Amniotic stem cell (primary cell): ENCODE results near the gene ZBTB8OS.

ENCODE experiments used
- DNase-seq: peaks from one replicate; lab custom pipeline; 2025; lab: John Stamatoyannopoulos, UW

Gene ZBTB8OS

DNA sequence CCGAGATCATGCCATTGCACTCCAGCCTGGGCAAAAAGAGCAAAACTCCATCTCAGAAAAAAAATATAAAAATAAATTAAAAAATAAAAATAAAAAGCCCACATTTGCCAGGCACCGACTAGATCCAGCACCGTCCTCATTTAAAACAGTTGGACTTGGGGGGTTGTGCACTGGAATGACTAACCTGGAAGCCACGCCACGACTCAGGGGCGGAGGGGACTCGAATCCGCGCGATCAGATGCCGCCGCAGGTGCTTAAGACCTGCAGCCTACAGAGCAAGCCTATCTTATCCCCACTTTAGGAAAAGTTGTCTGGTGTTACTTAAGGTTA lies 38.5 kb downstream of the ZBTB8OS start:
- no peak for DNase-seq

- DNase-seq: no peak
Measured at GRCh38 chr1:32609180-32609579, 41.2 kb downstream of the ZBTB8OS start.

GRCh38 chr1:32606565-32607371 lies 43.6 kb downstream of the ZBTB8OS start:
- no peak for DNase-seq

DNA sequence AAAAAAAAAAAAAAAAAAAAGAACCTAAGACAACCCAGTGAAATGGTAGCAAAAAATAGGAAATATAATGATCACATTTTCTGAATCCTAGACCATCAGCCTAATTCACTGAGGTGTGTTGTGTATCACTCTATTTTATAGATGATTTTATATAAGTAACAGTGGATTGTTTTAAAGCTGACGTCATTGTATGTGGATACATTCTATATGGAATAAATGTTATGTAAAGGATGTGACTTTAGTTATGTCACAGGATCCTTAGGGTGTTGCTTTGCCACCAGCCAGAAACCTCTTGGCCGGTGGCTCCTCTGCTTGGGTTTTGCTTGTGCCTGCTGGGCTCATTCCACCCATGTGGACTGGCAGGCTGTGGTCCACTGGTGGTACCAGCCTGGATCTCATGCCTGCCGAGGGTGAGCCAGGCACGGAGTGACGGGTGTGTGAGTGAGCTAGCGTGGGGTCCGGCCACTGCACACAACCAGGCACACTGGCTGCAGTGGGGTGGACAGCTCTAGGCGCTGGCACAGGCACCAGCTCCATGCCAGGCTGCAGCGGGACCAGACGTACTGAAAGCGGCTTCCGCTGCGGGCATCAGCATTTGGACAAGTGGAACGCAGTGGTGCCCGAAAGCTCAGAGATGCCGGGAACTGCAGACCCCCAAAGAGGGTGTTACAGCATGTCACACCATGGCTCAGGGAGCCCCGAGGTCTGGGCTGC lies 44.5 kb downstream of the ZBTB8OS start:
- no peak for DNase-seq

DNA sequence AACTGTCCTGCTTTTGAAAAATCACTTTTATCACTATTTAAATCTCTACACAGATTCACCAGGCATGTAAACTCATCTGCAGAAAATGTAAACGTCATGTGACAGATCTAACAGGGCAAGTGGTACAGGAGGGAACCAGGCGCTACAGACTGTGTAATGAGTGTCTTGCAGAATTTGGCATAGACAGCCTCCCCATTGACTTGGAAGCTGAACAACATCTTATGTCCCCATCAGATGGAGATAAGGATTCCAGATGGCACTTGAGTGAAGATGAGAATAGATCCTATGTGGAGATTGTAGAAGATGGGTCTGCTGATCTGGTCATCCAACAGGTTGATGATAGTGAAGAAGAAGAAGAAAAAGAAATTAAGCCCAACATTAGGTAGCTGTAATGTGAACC lies 50.3 kb downstream of the ZBTB8OS start:
- DNase-seq: no peak

DNA sequence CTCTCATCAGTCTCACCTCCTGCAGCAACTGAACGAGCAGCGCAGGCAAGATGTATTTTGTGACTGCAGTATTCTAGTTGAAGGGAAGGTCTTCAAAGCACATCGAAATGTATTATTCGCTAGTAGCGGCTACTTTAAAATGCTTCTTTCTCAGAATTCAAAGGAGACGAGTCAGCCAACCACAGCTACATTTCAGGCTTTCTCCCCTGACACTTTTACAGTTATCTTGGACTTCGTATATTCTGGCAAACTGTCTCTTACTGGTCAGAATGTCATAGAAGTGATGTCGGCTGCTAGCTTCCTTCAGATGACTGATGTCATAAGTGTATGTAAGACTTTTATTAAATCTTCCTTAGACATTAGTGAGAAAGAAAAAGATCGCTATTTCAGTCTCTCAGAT lies 57.4 kb downstream of the ZBTB8OS start:
- DNase-seq: no peak

GRCh38 chr1:32580348-32581017 lies 69.9 kb downstream of the ZBTB8OS start:
- no peak for DNase-seq
